Mucosa of descending colon (tissue), 3 donors: Measurements from ENCODE around the gene EXOSC3. TPM values are rescaled to one million over a fixed set of nuclear protein-coding genes. Genes with fewer than 3 reads are reported as not detected.
"Not testable (repeated sequence)": the region's sequence is repeated elsewhere in the genome, so short reads cannot be mapped to it uniquely, and the experiment has no call there.

Experiments used
- ATAC-seq: fragments of 200-7000 bp; cut with Tn5 transposase; one replicate; pipeline ENCODE4 v1.9.1; 2020; ENCODE audit warnings: mild to moderate bottlenecking, moderate library complexity
- DNase-seq, 3 donors: peaks; one replicate each; pipeline ENCODE4 v3.0.0-alpha.2; 2020
- H3K36me3 ChIP-seq: fragments of 200-600 bp; one replicate; pipeline ENCODE4 v1.8.0; 2021; ENCODE audit warnings: low read depth, mild to moderate bottlenecking
- H3K4me1 ChIP-seq: fragments of 200-600 bp; one replicate; pipeline ENCODE4 v1.8.0; 2021; ENCODE audit warnings: low read depth, mild to moderate bottlenecking
- H3K4me3 ChIP-seq: fragments of 200-600 bp; one replicate; pipeline ENCODE4 v1.8.0; 2021; ENCODE audit warnings: mild to moderate bottlenecking
- H3K9me3 ChIP-seq: fragments of 200-600 bp; one replicate; pipeline ENCODE4 v1.8.0; 2021; ENCODE audit warnings: mild to moderate bottlenecking
- CTCF ChIP-seq: fragments of 200-600 bp; IDR thresholded peaks from one replicate; pipeline ENCODE4 v1.8.0; 2022; ENCODE audit warnings: antibody characterized with exemption, mild to moderate bottlenecking
- intact Hi-C, 2 donors: fragments of 100-400 bp; cut with DNase I in 1 of 2; cut with micrococcal nuclease in 1 of 2; formaldehyde crosslinking; loops; one replicate each; pipeline versions ENCODE4 v1.11.0 to v1.11.1; 2022; cut with DNase I, micrococcal nuclease
- total RNA-seq, 3 donors: library from RNA; stranded (reverse); fragmentation: NEBNext Ultra II Directional in 2 of 3; extraction: Animal tissue kit (Norgen Biotek cat#: 25700) in 2 of 3; gene quantifications; one replicate each; pipeline versions ENCODE4 v1.2.1 to v1.2.4, GENCODE V29; 2021 to 2023
- donor health status: DM: no; HTN: no; CAD: no; lungs with moderate emphysema.
- donor health status: DM: no; HTN: no; CAD: no.
- donor health status: DM: no; HTN: yes; CAD: no.

Gene EXOSC3
- total RNA-seq, 3 donors from 2014 or later = 25.1 to 34.1 (median 32.2) TPM

GRCh38 chr9:37812773-37813379 lies 28.0 kb upstream of the EXOSC3 start:
- no peak for TF ChIP-seq CTCF
- intact Hi-C loops = no loop called here
- Histone ChIP-seq H3K4me3 (no peak overlapping the region), H3K36me3 (no peaks in the 10 kb centered on the region), H3K9me3 (no peaks in the 10 kb centered on the region), H3K4me1 (no peaks in the 10 kb centered on the region)
- DNase-seq (no peak), ATAC-seq (no peak)

- Histone ChIP-seq H3K9me3 (no peaks in the 10 kb centered on the region), H3K4me1 (no peaks in the 10 kb centered on the region), H3K4me3 (no peak overlapping the region), H3K36me3 (no peaks in the 10 kb centered on the region)
- DNase-seq (no peak), ATAC-seq (no peak)
- intact Hi-C loops = no loop called here
- TF ChIP-seq CTCF = no peak
Measured at GRCh38 chr9:37811906-37812476, 27.1 kb upstream of the EXOSC3 start.

GRCh38 chr9:37809676-37810075 lies 24.8 kb upstream of the EXOSC3 start:
- H3K36me3 ChIP-seq, H3K4me3 ChIP-seq, intact Hi-C loops, DNase-seq, H3K4me1 ChIP-seq, H3K9me3 ChIP-seq, ATAC-seq: not testable (repeated sequence)

- intact Hi-C loops = no loop called here
- peaks cover 12% of the 10 kb centered on the region for H3K4me1 ChIP-seq
- H3K36me3 ChIP-seq = no peaks in the 10 kb centered on the region
- TF ChIP-seq CTCF = no peak
- no peak overlapping the region for H3K4me3 ChIP-seq
- peak; percentile 22 for ATAC-seq
- DNase-seq = no peak
- no peaks in the 10 kb centered on the region for H3K9me3 ChIP-seq
Measured at GRCh38 chr9:37806271-37806670, 21.4 kb upstream of the EXOSC3 start.

GRCh38 chr9:37801959-37802711 lies 17.3 kb upstream of the EXOSC3 start:
- no peak for TF ChIP-seq CTCF
- Histone ChIP-seq H3K4me1 (peaks cover 17% of the 10 kb centered on the region), H3K36me3 (no peaks in the 10 kb centered on the region), H3K9me3 (no peaks in the 10 kb centered on the region), H3K4me3 (no peak overlapping the region)
- ATAC-seq (no peak), DNase-seq (no peak)
- intact Hi-C loops = no loop called here

GRCh38 chr9:37801287-37801850 lies 16.5 kb upstream of the EXOSC3 start:
- Histone ChIP-seq H3K4me1 (peaks cover 17% of the 10 kb centered on the region), H3K9me3 (no peaks in the 10 kb centered on the region), H3K4me3 (peak overlapping the region; percentile 79), H3K36me3 (no peaks in the 10 kb centered on the region)
- intact Hi-C loops = no loop called here
- DNase-seq (peak; percentile 45 to 66 (median 60)), ATAC-seq (peak; percentile 63)
- TF ChIP-seq CTCF = no peak
